CD4-positive, alpha-beta T cell treated with Interleukin-6 at 100 ng/mL for 8 hours (primary cell): ENCODE results near the gene CCR6.

ENCODE experiments used
- DNase-seq: peaks from one replicate; pipeline ENCODE4 v3.0.0-alpha.2; 2020; ENCODE audit warnings: mixed read lengths, low spot score

CCR6 gene

DNA sequence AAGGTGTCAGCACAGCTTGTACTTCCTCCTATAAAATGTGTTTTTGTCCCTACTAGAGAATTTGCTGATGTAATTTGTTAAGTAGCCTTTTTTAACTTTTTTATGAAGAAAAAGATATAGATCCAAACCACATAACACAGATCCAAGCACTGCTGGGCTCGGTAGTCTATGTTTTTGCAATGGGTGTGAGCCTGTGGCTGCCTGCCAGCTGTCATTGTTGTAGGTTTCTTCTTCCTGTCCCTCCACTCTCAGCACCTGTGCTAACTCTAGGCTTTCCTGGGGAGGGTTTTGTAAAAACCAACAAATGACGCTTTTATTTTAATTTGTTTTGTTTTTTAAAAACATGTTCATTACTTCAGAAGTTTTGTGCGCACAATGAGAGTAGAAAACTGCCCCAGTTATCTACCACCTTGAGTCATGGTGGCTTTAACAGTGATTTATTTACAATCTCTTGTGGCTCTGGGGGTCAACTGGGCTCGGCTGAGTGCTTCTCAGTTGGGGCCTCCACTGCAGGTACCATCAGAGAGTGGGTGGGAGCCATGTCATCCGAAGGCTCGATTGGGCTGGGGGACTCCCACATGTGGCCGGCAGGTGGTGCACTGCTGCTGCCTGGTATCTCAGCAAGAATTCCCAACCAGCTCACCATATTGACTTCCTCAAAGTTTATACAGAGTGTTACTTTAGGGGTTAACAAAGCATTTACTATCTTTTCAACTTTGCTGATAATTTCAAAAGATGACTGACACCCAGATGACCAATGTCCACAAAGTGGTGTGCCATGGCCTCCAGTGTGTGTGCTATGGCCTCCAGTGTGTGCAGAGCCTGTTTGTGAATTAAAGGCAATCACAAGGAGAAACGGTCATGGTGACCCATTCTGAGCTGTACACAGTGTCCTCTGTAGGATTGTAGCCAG, 3.0 kb upstream of the CCR6 start:
- peak; percentile 73 for DNase-seq

DNA sequence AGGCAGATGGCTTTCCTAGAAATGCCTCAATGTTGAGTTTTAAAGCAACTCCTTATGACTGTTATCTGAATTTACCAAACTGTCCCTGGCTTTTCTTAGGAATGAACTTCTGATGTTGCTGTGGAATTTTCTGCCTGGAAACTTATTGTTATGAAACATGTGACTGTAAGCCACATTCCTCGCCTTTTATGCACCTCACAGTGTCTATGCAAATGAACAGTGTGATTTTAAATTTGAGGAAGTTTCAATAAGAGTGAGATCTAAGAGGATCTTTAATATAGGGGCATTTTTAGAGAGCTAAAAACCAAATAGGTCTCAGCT, 2.4 kb upstream of the CCR6 start:
- no peak for DNase-seq

DNA sequence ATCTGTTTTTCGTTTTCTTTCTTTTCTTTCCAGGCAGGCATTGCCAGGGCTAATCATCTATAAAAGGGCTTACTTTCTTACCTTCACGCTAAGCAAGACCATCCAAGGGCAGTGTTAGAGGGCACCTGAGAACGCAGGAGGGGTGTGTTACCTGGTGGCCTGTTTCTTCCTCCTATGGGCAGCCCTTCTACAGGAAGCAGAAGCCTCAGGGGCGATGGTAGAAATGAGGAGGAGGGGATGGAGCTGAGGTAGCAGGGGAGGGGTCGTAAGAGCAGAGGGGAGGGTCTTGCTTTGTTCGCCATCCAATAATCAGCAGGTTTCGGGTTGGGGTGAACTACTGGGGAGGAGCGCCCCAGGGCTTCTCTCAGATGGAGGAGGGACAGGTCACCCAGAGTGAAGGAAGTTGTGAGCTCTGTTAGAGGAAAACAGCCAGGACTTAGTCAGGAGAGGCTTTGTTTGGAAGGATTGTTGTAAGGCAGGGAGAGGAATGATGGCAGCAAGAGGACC, 1.5 kb upstream of the CCR6 start:
- no peak for DNase-seq

DNA sequence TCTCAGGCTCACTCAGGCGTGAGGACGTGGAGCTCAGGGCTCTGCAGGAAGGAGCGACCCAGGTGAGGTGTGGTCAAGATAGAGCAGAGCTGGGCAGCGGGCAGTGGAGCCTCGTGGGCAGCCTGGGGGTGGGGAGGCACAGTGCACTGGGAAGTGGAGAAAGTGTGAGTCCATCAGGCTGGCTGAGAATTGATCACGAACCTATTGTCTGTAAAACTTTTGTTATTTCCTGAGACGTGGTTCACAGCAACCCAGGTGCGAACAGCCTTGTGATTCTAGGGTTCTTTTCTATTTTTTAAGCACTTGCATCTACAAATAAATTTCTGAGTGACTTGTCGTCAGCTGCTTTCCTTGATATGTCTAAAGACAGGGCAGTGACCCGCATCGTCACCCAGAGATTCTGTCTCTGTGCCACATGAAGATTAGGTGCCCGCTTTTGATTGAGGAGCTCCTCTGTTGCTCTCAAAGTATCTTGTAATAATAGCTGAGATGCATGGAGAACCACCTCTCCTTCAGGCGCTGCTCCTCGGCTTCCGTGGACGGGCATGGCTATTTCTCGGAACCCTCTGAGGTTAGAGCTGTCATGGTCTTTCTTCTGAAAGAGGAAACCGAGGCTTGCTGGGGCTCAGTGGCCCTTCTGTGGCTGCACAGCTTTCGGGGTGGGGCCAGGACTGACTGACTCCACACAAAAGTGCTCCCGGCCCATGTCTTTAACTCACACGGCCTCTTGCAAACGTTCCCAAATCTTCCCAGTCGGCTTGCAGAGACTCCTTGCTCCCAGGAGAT, 662 bp upstream of the CCR6 start:
- DNase-seq, result no peak

DNA sequence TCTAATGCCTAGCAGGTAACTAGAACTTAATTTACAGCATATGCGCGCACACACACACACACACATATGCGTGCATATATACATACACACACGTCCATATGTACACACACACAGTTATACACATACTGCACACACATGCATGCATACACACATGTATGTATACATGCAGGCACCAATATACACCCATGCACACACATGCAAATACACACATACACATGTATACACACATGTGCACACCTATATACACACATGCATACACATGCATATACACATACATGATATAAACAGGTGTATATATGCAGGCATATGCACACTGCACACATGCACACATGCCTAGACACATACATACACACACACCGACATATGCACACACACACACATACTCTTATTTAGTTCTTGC, 1.9 kb downstream of the CCR6 start:
- DNase-seq, result no peak

DNA sequence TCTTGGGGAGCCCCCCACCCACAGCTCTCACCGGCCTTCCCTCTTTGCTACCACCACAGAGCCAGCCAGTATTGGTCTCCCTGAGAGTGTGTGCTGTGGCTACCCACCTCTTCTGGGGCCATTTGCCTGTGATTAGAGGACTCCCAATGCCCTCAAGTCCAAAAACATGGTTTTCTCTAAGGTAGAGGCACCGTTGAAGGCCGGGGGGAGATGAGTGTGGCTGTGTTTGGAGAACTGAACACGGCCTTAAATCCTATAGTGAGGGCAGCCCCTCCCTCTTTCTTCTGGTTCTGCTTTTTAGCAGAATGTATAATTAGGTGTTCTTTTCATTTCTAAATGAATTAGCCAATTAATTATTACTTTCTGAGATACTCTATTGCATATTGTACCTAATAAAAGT, 2.5 kb downstream of the CCR6 start:
- DNase-seq, result no peak

DNA sequence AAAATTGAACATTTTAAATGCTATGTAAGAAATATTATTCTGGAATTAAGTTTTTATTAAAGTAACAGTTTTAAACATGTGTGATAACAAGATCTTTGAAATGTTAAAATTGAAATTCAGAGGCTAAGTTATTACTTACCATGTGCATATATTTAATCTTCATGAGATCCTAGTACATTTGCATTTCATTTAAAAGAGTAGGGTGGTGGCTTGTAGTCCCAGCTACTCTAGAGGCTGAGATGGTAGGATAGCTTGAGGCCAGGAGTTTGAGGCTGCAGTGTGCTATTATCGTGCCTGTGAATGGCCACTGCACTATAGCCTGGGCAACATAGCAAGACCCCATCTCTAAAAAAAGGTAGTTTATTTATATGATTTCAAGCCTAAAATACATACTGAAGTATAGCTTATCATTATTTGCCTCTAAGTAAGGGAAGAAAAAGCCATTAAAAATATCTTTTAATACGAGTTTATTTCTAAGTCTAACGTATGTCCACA, 3.0 kb downstream of the CCR6 start:
- no peak for DNase-seq

DNA sequence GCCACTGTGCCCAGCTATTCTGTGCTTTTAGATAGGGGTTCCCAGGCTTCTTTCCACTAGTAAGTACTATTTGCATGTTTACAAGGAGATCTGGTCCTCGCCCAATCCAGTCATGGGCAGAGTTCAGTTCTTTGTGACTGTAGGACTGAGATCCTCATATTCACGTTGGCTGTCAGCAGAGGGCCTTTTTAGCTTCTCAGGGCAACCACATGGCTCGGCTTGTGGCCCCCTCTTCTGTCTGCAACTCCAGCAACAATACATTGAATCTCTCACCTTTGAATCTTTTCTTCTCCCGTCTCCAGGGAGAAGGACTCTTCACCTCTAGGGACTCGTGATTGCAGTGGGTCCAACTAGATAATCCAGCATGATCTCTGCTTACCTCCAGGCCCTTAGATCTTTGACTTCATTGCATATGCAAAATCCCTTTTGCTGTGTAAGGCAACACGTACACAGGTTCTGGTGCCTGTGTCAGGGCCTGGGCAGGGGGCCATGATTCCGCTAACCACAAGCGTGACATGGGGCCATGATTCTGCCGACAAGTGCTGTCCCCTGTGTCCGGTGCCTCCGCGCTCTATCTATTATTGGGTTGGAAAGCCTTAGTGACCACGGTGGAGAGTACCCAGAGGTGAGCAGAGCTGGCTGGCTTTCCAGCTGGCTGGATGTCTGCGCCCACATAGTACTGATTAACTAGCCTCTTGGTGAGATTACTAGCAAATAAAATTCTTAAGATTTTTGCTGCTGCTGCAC, 5.1 kb downstream of the CCR6 start:
- DNase-seq, result no peak

DNA sequence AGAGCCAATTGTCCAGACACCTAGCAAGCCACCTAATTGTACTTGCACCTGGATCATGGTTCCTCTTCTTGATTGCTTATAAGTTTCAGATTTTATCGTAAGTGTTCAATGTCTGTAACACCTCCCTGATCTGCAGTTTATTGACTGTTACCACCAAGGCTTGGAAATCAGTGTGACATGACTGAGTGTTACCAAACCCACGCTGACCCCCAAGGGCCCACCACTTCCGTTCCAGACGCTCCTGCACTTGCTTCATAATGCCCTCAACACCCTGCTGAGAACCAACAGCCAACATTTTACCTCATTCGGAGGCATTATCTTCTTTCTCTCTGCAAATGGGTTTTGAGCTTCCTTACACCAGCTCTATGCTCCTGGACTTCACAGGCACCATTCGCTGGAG, 6.3 kb downstream of the CCR6 start:
- DNase-seq, result no peak

DNA sequence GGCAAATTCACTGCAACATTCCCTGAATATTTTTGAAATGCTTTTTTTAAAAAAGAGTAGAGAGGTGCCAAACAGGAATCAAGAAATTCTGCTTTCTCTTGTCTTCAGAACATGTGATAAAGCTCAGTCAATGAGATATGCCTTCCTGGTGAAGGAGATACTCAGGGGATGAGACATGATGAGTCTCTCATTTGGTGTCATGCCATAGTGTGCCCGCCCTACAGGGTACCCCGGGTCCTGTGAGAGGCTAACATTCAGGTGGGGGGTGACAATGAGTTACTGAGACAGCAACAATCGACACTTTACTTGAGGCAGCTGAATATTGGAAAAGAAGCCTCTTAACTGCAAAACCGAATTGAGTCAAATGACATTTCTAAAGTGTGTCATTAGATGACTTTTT, 6.7 kb downstream of the CCR6 start:
- DNase-seq, result no peak

DNA sequence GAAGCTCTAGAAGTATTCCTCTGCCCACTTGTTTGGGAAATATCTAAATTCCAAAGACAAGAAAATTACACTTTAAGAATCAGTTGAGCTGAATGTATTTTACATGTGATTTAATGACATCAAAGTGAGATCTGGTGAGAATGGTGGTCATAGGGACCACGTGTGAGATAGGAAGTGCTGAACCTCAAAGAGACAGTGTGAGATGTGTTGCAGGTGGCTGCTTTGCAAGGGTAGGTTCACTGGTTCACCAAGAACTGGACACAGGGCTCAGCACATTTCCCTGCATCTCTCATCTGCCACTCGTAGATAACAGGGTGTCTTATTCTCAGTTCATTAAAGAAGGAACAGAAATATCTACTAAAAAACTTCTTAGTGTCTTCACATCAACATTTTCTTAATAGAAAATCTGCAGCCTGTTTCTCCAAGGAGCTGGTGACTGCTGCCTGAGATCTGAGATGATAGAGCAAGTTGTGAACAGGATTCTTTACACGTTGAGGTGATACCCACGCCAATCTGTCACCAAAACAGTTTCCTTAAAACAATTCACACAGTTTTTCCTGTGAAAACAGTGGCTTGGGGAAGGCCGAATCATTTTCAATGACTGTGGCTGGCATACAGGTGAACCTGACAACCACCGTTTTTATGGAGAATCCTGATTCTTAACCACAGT, 7.2 kb downstream of the CCR6 start:
- no peak for DNase-seq

DNA sequence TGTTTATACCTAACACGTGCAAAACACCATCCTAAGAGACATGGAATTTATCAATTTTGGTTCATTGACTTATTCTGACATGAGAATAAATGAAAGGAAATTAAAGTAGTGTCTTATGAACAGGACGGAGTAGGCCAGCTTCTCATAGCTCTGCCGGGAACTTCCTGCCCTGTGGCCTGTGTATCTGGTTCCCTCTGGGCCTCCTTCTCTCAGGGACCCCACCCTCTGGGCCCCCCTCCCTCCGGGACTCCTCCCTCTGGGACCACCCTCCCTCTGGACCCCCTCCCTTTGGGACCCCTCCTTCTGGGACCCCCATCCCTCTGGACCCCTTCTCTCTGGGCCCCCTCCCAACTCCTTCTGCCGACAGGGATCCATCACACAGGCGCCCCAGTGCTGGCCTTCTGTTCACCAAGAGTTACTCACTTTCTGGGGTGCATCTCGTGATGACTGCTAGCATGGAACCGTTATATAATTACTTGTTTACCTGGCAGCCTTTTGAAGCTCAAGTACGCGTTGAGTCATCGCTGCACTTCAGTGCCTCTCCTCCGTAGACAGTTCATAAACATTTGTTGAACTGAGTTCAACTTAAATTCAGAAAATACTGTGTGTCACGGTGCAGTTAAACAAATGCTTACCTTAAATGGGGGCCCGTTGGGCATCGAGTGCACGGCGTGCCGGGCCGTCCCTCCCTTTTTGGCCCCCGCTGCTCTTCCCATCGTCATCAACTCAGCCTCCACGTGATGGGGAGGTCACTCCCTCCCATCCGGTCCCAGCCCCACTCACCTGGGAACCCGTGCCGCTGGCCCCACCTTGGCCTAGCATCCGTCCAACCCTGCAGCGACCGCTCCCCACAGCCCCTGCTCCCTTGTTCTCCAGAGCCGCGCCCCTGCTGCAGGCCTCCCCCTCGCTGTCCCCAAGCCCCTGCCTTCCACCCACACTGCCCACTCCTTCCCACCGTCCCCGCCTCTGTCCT, 8.1 kb downstream of the CCR6 start:
- no peak for DNase-seq

DNA sequence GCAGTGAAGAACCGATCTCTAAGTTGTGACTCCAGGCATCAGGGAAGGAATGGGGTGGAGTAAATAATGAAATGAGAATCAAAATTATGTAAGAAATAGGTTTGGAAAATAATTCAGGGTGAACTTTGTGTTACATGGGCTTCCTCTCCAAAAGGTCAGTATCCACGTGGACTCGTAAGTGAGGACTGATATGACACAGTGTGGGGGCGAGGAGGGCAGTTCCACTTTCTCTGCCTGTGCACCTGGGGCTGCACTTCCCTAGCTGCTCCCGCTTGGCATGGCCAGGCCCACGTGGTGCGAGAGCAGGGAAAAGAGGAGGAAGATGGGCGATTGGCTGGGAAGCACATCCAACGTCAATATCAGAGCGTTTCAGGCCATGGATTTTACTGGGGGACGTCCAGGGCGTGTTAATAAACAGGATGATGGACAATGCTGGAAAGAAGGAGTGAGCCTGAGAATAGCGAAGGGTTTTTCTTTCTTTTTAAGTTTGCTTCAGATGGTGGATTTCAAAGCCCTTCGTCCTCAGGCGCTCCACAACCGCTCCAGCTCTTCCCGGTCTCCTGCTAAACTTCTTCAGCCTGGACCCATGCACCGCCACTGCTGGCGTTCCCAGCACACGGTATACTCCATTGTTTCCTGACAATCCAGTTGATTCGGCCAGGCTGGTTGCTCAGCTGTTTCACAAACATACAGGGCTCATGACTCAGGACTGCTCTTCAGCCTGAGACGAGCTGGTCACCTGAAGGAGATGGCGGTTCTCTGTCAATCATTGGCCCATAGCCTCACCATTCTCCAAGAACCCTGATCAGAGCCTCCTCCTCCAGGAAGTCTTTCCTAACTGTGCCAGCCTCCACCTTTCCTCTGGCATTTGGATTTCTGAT, 11.8 kb downstream of the CCR6 start:
- DNase-seq, result no peak

DNA sequence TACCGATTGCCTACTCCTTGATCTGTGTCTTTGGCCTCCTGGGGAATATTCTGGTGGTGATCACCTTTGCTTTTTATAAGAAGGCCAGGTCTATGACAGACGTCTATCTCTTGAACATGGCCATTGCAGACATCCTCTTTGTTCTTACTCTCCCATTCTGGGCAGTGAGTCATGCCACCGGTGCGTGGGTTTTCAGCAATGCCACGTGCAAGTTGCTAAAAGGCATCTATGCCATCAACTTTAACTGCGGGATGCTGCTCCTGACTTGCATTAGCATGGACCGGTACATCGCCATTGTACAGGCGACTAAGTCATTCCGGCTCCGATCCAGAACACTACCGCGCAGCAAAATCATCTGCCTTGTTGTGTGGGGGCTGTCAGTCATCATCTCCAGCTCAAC, 13.5 kb downstream of the CCR6 start:
- no peak for DNase-seq

DNA sequence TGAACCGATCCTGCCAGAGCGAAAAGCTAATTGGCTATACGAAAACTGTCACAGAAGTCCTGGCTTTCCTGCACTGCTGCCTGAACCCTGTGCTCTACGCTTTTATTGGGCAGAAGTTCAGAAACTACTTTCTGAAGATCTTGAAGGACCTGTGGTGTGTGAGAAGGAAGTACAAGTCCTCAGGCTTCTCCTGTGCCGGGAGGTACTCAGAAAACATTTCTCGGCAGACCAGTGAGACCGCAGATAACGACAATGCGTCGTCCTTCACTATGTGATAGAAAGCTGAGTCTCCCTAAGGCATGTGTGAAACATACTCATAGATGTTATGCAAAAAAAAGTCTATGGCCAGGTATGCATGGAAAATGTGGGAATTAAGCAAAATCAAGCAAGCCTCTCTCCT, 14.2 kb downstream of the CCR6 start:
- no peak for DNase-seq

DNA sequence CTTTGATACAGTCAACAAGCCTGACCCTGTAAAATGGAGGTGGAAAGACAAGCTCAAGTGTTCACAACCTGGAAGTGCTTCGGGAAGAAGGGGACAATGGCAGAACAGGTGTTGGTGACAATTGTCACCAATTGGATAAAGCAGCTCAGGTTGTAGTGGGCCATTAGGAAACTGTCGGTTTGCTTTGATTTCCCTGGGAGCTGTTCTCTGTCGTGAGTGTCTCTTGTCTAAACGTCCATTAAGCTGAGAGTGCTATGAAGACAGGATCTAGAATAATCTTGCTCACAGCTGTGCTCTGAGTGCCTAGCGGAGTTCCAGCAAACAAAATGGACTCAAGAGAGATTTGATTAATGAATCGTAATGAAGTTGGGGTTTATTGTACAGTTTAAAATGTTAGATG, 15.0 kb downstream of the CCR6 start:
- no peak for DNase-seq

DNA sequence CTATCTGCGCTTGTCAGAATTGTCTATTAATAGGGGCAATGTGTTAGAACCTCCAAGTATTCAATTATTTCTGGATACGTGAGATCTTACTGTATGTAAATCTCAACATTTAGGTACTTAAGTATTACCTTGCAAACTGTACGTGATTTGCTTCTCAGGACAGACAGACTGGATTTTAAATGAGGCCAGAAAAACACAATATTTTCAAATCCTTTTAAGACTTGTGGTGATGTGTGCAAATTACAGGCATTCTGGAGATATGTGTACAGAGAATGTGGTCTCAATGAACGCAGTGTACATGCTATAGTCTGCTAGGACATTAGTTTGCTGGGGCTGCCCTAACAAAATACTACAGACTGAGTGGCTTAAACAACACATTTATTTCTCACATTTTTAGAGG, 16.9 kb downstream of the CCR6 start:
- DNase-seq, result no peak

DNA sequence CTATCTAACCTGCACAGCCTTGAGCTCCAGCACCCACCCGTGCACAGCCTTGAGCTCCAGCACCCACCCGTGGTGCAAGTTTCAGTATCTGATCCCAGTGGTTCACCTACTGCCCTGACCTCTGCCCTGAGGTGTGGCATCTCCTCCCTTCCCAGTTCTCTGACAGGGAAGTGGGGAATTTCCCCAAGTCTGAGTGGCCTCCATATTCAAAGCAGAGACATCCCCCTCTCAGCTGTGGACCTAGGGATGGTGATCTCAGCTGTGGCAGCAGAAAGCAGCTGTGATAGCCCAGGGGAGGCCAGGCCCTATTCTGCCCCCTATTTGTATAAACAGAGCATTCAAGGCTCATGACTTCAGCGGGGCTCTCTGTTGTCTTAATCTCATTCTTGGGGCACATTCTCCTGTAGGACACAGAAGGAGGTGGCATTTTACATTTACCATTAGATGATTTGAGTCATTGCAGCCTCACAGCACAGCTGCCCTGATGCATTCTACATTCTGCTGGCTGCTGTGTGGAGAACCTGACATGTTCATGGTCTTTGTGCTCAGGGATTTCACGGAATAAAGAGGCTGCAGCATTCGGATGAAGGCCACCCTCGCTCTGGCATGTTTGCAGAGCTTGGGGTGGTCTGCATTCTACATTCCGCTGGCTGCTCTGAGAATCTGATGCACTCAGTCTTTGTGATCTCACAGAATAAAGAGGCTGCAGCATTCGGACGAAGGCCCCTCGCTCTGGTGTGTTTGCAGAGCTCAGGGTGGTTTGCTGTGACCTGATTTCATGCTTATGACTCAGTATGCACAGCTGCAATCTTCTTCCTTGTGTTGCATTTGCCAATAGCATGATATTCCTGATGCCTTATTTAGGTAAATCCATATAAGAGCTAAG, 17.9 kb downstream of the CCR6 start:
- DNase-seq, result no peak
